ENCODE results near the gene PDLIM5. TPM values are rescaled to one million over a fixed set of nuclear protein-coding genes. Genes with fewer than 3 reads are reported as not detected.
"Not testable (repeated sequence)": the region's sequence is repeated elsewhere in the genome, so short reads cannot be mapped to it uniquely, and the experiment has no call there.

PDLIM5 gene
- total RNA-seq, 1 donor from 2014 or later, result 112 TPM

DNA sequence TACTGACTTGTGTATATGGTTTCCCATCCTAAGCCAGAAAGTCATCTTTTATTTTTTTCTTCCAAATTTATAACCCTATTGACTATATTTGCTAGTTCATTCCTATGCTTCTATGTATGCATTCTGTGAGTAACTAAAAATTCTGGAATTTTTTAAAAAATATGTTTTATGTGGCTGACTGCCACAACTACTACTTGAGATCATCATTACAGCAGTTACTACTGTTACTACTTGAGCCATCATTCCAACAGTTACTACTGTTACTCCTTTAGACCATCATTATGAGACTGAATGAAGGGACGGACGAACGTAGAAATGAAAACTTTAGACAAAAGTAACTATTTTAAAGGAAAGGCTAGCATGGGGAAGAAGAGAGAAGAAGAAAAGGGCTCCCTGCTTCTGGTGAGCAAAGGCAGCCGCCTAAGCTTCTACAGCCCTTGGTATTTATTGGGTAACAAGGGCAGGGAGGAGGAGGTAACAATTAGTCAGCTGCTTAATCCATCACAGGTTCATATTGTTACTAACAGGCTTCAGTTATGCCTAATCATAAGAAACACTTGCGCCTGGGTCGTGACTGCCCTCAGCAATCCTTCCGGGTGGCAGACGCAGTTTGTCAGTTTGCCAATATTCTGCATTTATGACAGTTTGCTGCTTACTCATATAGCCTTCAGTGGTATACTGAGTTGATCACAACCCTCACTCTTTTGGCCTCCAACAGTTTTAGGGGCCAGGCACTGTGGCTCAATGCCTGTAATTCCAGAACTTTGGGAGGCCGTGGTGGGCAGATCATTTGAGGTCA is 80.4 kb downstream of the PDLIM5 start:
- DNase-seq, result peak; percentile 47

DNA sequence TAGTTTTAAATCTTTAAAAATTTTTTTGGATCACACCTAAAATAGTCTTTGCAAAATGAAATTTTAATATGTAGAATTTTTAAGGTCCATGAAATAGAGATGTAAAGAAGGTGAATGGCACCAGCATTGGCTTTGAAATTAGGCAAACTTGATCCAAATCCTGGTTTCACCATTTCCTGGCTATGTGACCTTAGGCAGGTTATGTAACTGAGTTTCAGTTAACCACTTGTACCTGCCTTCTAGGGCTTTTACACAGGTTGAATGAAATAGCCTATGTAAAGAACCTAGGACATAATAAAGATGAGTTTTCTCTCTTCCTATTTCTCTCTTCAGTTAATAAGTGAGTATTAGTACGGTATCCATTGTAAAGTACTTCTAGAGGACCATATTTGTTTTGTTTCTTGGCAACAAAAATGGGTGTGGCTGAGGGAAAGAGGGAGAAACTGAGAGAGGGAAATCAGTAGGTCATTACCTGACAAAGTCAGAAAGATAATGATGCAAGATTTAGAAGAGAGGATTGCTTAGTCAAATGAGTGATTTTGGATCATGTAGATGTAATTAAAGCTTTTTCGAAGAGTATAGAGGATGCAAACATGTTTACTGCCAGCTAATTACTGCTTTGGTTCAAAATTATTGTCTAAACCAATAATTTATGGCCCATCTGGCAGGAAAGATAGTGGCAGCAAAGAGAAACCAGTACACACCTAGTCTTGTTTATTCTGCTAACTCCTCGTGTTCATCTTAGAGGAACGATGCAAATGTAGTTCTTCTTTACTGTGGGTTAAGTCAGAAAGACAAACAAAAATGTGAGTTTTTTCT is 81.9 kb downstream of the PDLIM5 start:
- no peak for DNase-seq

DNA sequence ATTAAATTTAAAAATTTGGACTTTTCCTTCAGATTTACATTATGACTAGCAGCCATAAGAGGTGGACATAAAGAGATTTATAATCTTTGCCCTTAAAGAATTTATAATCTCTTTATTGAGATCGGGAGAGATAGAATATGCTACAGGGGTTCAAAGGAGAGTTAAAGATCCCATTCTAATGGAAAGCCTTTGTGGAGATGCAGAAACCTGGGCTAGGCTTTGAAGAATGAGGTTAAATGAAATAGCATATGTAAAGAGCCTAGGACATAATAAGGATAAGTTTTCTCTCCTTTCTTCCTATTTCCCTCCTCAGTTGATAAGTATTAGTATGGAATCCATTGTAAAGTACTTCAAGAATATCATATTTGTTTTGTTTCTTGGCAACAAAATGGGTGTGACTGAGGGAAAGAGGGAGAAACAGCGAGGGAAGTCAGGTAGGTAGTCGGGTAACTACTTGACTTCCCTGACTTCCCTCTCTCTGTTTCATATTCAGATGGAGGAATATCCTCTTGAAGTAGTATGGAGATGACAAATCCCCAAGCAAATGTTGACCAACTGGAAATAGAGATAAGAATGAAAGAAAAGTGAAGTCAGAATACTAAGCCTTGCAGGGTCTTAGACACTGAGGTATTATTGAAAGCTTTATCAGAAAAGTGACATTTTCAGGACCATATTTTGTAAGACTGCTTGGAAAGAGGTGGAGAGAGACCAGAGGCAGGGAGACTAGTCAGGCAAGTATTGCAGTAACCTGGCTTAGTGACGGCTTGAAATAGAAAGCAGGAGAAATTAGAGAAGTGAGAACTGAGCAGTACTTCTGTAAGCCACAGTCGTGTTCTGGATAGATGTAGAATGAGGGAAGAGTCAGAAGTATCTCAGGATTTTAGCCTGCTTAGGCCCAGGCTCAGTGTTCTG is 82.9 kb downstream of the PDLIM5 start:
- no peak for DNase-seq

DNA sequence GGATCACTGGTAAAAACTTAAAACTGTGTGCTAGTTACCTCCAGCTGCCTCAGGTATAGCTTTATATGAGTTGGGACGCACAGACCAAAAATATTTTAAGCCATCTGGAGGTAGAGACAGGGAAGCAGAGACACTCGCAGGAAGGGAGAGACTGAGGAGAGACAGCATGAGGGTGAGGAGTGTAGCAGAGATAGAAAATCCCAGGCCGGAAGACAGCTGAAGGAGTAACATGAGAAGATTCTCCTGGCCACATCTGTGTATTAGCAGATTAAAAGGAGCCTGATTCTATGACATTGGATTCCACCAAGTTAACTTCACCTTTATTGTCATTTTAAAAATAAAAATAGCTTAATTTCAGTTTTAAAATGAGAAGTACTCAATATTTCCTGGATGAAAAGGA is 84.3 kb downstream of the PDLIM5 start:
- no peak for DNase-seq

DNA sequence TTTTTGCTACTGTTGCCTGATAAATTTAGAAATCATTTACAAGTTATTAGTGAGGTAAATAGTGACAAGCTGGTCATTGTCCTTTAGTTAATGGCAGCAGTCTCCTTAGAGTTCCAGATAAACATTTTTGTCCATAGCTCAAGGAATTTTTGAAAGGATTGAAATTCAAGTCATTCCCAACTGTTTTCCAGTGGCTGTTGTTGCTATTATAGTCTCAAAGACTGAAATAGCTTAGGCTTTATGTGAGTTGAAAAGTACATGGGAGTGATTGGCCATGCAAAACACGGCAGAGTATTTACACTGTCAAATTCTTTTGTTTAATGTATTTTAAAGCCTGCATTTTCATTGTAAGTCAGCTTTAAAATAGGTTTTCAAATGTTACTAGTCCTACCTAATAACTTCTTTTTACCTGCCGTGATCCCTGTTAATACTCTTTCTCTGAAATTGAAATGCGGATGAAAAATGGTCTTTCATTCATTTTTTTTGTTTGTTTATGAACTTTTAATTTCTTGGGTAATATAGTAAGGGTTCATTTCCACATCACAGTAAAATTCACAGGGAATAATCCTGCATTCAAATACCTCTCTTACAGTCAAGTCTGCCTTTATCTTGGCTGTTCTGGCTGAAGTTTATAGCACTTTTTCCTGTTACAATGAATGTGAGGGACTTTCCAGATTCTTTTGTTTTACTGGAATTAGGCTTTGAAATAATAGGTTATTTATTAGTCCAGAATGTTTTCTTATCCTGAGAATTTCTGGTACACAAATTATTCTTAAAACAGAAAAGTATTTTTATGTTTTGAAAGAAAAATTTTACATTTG is 85.1 kb downstream of the PDLIM5 start:
- DNase-seq, result peak; percentile 63

DNA sequence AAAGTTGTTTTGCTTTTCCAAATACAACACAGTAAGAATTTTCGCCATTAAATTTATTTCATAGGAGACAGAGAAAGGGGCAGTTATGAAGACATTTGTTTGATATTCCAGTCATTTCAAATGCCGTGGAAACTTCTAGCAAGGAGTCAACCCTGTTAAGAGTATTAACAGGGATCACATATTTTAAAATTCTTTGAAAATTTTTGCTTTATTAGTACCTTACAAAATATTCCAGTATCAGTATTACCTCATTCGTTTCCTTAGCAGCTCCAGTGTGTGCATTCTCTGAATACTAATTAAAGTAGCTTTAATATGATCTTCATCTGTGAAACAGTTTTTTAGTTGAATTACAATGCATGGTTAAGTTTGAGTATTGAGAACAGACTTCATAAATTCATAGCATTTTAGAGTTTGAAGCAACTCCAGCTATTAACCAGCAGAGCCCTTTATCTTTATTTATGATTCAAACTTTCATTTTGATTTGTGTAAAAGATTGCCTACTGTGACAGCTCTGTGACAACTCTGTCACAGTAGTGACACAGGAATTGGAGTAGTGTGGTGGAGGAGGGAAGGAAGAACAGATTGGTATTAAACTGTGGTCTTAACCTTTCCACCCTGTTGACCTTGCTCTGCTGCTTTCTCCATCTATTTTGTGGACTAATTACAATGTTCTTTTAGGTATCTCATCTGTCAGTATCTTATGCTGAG is 86.3 kb downstream of the PDLIM5 start:
- no peak for DNase-seq

DNA sequence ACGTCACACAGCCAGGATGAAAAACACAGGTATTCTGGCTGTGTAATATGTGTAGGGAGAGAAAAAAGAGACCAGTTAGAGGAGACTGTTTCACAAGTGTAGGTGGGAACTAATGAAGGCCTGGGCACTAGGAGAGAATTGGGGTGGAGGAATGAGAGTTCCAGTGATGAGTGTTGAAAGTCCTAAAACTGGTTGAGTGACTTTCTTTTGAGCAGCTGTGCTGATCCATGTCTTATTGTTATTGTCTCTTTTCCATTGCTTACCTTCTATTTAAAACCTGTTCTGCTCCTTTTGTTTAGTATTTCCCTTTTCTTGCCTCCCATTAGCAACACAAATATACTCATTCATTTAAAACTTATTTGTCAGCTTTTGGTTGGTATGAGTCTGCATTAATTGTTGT is 88.7 kb downstream of the PDLIM5 start:
- no peak for DNase-seq

DNA sequence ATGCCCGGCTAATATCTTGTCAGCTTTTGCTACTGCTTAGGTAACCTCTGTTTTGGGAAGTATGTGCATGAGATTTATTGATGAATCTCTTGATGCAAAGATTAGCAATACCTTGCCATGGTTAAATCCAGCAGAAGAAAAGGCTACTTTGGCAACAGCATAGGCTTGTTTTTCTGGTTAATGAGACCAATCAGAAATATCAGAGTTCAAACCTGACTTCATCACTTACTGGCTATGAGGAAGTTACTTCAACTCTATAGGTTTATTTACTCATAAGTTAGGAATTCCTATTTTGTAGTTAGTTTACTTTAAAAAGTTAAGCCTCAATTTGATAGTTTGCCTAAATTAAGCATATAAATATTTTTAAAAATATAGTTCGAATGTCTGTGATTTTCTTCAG is 93.1 kb downstream of the PDLIM5 start:
- peak; percentile 30 for DNase-seq

DNA sequence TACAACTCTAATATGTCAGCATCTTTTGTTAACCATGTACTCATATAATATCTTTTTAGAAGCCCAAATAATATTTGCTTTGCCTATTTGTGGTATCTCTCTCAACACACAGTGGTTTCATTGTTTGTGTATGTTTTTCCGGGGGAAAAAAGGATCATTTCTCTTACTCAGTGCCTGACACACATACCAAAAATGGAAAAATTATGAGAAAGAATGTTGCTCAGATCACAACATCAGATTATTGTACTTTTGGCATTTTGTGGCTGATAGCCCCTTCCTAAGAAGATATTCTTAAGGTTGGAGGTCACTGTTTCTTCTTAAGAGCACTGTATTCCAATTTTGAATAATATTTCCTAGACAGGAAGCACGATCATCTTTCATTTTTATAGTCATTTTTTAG is 93.6 kb downstream of the PDLIM5 start:
- DNase-seq, result peak; percentile 81

DNA sequence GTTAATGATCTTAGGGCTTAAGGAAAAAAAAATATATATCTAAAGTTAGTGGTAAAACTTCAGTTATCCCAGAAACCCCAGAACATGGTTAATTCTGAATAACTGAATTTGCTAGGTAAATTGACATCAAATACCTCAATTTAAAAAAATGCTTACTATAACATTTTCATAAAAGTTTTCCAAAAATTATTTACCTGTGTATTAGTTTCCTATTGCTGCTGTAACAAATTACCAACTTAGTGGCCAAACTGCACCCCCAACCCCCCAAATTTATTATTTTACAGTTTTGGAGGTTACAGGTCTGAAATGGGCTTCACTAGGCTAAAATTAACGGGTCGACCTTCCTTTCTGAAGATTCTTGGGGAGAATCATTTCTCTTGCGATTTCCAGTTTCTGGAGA is 95.2 kb downstream of the PDLIM5 start:
- DNase-seq, result no peak

DNA sequence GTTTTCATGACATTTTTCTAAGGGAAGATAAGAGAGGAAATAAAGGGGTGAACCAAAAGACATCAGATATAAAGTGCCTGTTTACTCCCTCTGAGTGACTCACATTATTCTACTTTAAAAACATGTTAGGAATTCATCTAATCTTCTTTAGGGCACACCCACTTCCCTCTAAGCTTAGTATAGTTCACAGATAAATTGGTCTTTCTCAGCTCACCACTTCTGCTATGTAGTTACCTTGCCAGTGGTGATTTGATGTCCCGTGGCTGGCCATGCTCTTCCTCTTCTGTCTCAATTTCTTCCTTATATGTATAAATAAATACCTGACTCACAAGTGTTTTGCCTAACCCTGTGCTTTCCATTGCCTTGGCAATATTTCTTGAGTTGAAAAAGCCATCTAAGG is 96.8 kb downstream of the PDLIM5 start:
- peak; percentile 92 for DNase-seq

DNA sequence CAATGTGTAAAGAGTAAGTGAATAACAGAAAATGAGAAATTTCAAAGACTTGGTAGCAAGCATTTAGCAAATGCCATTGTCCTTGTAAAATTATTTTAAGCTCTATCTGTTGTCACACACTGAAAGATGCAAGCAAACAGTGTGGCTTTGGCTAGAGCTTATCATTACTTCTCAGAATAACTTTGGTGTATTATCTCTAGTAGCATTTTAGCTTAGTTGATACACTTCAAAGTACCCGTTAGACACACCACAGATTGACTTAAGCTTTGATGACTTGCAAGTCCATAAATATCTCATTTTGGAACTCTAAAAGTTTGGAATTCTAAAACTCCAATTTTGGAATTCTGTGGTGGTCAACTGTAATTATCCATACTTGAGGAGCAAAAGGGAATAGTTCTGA is 98.6 kb downstream of the PDLIM5 start:
- DNase-seq, result no peak

DNA sequence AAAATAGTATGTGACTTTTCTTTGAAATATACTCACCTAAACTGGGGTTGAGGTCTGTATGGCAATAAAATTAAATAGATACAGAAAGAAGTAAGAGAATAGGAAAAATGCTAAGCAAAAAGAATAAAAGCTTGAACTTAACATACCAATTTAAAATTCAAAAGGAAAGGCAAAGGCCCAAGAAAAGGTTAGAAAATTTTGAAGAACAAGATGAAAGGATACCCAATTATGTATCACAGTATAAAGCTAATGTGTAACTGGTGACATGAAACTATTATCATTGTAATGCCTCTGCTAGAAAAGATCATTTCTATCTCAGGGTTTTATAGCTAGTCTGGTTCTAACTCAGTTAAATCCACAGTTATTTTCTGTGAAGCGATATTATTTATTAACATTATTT is 99.1 kb downstream of the PDLIM5 start:
- DNase-seq, result no peak

DNA sequence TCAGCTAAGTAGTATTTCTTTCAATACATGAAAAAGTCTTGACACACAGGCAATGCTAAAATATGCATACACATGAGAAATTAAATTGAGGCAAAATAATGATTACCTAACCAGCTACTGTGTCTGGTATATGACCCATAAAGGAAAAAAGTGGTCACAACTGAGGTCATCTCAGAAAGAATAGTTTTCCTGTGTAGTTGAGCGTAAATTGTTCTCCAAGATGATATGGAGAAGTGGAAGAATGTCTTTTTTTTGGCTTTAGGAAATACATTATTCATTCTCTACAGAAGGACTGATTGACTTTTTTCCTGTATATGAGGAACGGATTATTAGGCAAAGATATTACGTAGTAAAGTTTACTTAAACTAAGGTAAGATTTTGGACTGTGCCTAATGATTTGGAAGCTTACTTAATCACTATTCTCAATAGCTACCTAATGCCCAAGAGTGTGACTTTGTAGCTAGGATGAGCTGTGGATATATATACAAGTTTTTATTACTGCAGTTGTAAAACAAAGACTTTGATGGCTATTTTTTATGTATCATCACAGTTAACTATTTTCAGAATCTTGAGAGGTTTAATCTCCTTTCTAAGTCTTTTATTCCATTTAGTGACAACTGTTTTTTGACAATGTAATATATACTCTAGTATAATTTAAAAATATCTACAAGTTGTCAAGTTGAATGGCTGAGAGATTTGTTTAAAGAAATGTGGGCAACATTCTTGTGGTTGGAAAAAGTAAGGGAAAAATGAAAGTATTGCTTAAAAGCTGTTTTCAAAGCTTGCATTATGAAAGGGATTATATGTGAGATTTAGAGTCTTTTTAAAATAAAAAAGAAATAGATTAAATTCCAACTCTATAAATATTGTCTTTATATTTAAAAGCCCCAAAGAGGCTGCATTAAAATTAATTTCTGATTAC is 100.2 kb downstream of the PDLIM5 start:
- DNase-seq, result peak; percentile 88

DNA sequence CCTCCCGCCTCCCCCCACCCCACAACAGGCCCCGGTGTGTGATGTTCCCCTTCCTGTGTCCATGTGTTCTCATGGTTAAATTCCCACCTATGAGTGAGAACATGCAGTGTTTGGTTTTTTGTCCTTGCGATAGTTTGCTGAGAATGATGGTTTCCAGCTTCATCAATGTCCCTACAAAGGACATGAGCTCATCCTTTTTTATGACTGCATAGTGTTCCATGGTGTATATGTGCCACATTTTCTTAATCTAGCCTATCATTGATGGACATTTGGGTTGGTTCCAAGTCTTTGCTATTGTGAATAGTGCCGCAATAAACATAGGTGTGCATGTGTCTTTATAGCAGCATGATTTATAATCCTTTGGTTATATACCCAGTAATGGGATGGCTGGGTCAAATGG is 104.3 kb downstream of the PDLIM5 start:
- DNase-seq, result not testable (repeated sequence)

DNA sequence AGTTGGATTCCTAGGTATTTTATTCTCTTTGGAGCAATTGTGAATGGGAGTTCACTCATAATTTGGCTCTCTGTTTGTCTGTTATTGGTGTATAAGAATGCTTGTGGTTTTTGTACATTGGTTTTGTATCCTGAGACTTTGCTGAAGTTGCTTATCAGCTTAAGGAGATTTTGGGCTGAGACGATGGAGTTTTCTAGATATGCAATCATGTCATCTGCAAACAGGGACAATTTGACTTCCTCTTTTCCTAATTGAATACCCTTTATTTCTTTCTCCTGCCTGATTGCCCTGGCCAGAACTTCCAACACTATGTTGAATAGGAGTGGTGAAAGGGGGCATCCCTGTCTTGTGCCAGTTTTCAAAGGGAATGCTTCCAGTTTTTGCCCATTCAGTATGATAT is 105.9 kb downstream of the PDLIM5 start:
- not testable (repeated sequence) for DNase-seq

DNA sequence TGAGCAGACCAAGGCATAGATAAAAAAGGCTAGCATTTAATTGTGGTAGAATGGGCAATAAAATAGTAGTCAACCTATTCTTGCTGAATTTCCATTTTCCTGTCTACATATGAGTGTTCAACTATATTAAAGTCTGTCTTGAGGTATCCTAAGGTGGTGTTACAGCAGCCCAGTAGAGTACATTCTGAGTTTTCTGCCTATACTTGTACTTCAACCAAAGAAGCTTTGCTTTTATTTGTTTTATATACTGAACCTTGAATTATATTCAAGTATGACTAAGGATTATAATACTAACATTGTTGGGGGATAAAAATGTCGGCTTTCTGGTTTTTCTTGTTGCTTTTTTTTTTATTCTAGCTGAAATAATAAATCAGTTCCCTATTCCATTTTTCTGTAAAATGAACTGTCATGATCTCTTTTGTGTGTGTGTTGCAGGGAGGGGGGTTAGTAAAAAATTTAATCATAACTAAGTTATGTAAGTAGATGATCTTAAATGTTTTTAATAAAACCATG is 106.7 kb downstream of the PDLIM5 start:
- no peak for DNase-seq

DNA sequence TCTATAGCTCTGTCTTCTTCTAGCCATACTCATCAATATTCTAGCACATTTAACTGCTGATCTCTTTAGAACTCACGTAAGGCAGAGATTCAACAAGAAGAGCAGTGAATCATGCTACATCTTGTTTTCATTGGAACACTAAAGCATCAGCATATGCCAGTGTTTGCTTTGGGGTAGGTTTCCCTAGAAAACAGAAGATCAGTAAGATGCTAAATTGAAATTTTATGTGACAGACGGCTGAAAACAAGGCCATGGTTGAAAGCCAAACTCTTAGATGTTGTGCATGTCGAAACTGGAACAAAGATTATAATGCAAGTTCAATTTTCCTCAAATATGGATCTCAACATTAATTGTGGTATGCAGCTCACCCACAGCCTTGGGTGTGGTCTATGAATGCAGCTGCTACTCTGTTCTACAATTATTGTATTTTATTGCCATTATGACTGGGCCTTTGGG is 107.6 kb downstream of the PDLIM5 start:
- DNase-seq, result no peak

DNA sequence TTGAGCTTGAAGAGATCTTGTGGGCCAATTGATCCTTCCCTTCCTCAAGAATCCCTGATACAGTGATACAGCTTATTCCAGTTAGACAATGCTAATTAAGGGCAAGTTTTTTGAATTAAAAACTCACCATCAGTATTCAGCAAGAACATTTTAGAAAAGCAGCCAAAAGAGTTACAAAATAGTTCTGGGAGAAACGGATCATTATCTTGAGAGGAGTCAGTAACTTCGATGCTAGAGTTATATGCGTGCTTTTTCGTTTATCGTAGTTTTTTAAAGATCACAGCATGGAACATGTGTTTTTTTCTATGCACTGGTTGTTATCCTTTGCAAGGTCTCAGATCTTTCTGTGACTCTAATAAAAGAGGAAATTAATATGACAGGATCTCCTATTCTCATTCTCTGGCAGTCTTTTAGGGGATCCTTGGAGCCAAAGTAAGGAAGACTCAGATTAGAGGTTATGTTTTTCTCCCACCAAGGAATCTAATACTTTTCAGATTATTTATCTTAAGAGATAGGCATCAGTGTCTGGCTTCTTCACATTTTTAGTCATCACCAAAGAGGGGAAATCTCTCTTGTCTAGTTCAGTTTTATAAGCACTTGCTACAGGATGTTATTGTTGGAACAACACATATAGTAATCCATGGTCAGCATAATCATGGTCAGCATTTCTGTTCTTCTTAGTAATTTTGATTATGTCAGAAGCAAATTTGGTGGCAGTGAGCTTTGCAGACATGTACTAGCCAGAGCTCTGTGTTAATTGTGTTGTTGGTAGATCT is 109.7 kb downstream of the PDLIM5 start:
- peak; percentile 84 for DNase-seq

All from dermis blood vessel endothelial cell (primary cell).